ENCODE data around the gene SH3PXD2A. TPM values are rescaled to one million over a fixed set of nuclear protein-coding genes. Genes with fewer than 3 reads are reported as not detected.

SH3PXD2A gene
- total and polyA plus RNA-seq, 9 of the 15 experiments (the other 6 are each of a cell fraction or from before 2014, with no cell fraction given), result 0.41 to 9.3 (median 2.5) TPM

DNA sequence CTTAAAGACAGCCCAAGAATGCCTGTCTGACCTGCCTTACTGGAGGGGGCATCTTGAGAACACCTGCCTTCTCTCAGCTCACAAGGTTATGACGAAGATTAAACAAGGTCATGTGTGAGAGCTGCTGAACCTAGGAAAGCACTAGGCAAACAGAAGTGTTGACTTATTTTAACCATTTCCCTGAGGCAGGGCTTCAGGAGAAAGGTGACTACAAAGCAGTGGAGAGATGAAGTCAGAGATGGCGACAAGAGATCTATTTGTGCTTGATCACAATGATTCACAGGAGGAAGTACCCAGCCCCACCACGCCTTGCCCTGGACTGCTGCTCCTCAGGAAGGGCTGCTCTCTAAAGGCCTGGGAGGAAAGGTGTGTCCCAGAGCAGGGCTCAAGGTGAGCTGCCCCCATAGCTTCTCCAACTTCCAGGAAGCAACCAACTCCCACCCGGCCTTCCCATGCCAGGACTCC is 34.9 kb upstream of the SH3PXD2A start:
- intact Hi-C loops (cut with micrococcal nuclease), result no loop called here
- no peak overlapping the region for H3K9ac ChIP-seq (ENCODE audit: insufficient read depth in 1 of 2, low read depth in 2 of 2, low read length in 2 of 2)
- no peak for TF ChIP-seq DPF2 (IDR thresholded peaks at IDR 0.05)
- TF ChIP-seq FOSL1 (tag; conservative IDR thresholded peaks at IDR 0.05), result peak; percentile 68
- 0 out of 2 replicates have a peak, but pooled peaks have one; percentile 7 for TF ChIP-seq NFE2 (IDR thresholded peaks at IDR 0.05; ENCODE audit: low read depth)
- no peak for TF ChIP-seq HNRNPH1 (optimal IDR thresholded peaks at IDR 0.05; ENCODE audit: low read depth, low read length)
- TF ChIP-seq, protein P1, sequence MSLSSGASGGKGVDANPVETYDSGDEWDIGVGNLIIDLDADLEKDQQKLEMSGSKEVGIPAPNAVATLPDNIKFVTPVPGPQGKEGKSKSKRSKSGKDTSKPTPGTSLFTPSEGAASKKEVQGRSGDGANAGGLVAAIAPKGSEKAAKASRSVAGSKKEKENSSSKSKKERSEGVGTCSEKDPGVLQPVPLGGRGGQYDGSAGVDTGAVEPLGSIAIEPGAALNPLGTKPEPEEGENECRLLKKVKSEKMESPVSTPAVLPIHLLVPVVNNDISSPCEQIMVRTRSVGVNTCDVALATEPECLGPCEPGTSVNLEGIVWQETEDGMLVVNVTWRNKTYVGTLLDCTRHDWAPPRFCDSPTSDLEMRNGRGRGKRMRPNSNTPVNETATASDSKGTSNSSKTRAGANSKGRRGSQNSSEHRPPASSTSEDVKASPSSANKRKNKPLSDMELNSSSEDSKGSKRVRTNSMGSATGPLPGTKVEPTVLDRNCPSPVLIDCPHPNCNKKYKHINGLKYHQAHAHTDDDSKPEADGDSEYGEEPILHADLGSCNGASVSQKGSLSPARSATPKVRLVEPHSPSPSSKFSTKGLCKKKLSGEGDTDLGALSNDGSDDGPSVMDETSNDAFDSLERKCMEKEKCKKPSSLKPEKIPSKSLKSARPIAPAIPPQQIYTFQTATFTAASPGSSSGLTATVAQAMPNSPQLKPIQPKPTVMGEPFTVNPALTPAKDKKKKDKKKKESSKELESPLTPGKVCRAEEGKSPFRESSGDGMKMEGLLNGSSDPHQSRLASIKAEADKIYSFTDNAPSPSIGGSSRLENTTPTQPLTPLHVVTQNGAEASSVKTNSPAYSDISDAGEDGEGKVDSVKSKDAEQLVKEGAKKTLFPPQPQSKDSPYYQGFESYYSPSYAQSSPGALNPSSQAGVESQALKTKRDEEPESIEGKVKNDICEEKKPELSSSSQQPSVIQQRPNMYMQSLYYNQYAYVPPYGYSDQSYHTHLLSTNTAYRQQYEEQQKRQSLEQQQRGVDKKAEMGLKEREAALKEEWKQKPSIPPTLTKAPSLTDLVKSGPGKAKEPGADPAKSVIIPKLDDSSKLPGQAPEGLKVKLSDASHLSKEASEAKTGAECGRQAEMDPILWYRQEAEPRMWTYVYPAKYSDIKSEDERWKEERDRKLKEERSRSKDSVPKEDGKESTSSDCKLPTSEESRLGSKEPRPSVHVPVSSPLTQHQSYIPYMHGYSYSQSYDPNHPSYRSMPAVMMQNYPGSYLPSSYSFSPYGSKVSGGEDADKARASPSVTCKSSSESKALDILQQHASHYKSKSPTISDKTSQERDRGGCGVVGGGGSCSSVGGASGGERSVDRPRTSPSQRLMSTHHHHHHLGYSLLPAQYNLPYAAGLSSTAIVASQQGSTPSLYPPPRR (CRISPR knock-in tag; IDR thresholded peaks at IDR 0.05; ENCODE audit: borderline replicate concordance), result no peak
- TF ChIP-seq, protein P2, sequence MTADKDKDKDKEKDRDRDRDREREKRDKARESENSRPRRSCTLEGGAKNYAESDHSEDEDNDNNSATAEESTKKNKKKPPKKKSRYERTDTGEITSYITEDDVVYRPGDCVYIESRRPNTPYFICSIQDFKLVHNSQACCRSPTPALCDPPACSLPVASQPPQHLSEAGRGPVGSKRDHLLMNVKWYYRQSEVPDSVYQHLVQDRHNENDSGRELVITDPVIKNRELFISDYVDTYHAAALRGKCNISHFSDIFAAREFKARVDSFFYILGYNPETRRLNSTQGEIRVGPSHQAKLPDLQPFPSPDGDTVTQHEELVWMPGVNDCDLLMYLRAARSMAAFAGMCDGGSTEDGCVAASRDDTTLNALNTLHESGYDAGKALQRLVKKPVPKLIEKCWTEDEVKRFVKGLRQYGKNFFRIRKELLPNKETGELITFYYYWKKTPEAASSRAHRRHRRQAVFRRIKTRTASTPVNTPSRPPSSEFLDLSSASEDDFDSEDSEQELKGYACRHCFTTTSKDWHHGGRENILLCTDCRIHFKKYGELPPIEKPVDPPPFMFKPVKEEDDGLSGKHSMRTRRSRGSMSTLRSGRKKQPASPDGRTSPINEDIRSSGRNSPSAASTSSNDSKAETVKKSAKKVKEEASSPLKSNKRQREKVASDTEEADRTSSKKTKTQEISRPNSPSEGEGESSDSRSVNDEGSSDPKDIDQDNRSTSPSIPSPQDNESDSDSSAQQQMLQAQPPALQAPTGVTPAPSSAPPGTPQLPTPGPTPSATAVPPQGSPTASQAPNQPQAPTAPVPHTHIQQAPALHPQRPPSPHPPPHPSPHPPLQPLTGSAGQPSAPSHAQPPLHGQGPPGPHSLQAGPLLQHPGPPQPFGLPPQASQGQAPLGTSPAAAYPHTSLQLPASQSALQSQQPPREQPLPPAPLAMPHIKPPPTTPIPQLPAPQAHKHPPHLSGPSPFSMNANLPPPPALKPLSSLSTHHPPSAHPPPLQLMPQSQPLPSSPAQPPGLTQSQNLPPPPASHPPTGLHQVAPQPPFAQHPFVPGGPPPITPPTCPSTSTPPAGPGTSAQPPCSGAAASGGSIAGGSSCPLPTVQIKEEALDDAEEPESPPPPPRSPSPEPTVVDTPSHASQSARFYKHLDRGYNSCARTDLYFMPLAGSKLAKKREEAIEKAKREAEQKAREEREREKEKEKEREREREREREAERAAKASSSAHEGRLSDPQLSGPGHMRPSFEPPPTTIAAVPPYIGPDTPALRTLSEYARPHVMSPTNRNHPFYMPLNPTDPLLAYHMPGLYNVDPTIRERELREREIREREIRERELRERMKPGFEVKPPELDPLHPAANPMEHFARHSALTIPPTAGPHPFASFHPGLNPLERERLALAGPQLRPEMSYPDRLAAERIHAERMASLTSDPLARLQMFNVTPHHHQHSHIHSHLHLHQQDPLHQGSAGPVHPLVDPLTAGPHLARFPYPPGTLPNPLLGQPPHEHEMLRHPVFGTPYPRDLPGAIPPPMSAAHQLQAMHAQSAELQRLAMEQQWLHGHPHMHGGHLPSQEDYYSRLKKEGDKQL (CRISPR knock-in tag; IDR thresholded peaks at IDR 0.05; ENCODE audit: borderline replicate concordance), result no peak
- TF ChIP-seq HNRNPK (IDR thresholded peaks at IDR 0.05; ENCODE audit: low read depth, low read length, poor library complexity, severe bottlenecking), result no peak
- peak; percentile 54 for TF ChIP-seq CREM (IDR thresholded peaks at IDR 0.05; ENCODE audit: low read depth)
- no peak for TF ChIP-seq DMBX1 (CRISPR knock-in tag; IDR thresholded peaks at IDR 0.05; ENCODE audit: borderline replicate concordance)
- TF ChIP-seq ZNF77 (CRISPR knock-in tag; IDR thresholded peaks at IDR 0.05), result no peak
- no peak for TF ChIP-seq BCOR (IDR thresholded peaks at IDR 0.05)

More for the DNA sequence above, 34.9 kb upstream of the SH3PXD2A start:
- Histone ChIP-seq H3K27me3 (ENCODE audit: control insufficient read depth in 2 of 2, insufficient read depth in 2 of 2, low read length in 2 of 2) (no peaks in the 10 kb centered on the region), H4K20me1 (replicated peaks; ENCODE audit: control insufficient read depth, insufficient read depth, low read length) (no peaks in the 10 kb centered on the region), H3K4me1 (replicated peaks in 1 of 2; ENCODE audit: control insufficient read depth in 2 of 2, insufficient read depth in 2 of 2, low read length in 2 of 2) (no peaks in the 10 kb centered on the region), H3K9me1 (ENCODE audit: control insufficient read depth, insufficient read depth, low read length) (no peaks in the 10 kb centered on the region), H3K4me2 (ENCODE audit: insufficient read depth, low read length) (no peak overlapping the region), H3K9me3 (replicated peaks; ENCODE audit: control insufficient read depth, insufficient read depth, low read depth, low read length) (no peaks in the 10 kb centered on the region), H3K36me3 (ENCODE audit: control insufficient read depth, insufficient read depth, low read length) (peaks cover 3% of the 10 kb centered on the region; the same call in 1 of the 3 replicates), H2AFZ (ENCODE audit: low read depth, low read length) (no peak overlapping the region), H3K27ac (ENCODE audit: extremely low read depth, low read depth, low read length) (no peak overlapping the region), H3K79me2 (ENCODE audit: control insufficient read depth, insufficient read depth, low read length) (no peaks in the 10 kb centered on the region), H3K4me3 (no peak overlapping the region)
- ATAC-seq (no peak; the same call in 2 of the 3 replicates), DNase-seq (ENCODE audit: extremely low read depth in 1 of 4, low spot score in 3 of 4) (no peak), FAIRE-seq (no peak)
- ChIA-PET POLR2A (interaction anchor here (0.6 kb wide), 1 partner anchor 28 kb away, joined by 3 read pairs; the partner anchor contains the start of gene STN1), CTCF (ENCODE audit: low intra/inter-chr PET ratio) (no interaction called here)
- in situ Hi-C loops (cut with MboI), result loop anchor here (10.0 kb wide), 1 partner anchor 315 kb away; no protein-coding TSS in a partner anchor
- WGBS (ENCODE audit: insufficient coverage, low coverage, missing lambda C conversion rate), result 45% methylated on average over 4 of the region's 4 CpGs
- BruUV-seq (replicated peaks), result no TSS peak

Data from K562 (cell line).